HG02981 (cell line): ENCODE data around the gene FOS.

Experiments used
- ATAC-seq: cut with Tn5 transposase; IDR thresholded peaks from one replicate; pipeline ENCODE4 v1.9.1; 2021; ENCODE audit warnings: mild to moderate bottlenecking, moderate library complexity; ENCODE audit not compliant: unreplicated experiment

Gene FOS

DNA sequence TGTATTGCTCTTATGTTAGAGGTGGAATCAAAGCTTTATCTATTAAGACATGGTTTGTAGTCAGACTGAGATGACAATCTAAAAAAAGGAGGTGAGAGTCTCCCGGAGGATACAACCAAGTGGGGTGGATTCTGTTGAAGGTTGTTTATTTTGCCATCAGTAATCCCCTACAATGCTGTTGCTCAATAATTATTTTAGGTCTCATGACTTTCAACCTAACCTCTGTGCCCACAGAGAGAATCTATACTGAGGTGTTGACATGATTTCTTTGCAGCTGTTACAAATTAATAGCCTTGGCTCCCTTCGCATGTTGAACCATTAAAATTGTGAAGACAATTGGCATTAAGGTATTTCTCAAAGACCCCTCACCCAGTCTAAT lies 28.7 kb upstream of the FOS start:
- peak; percentile 27 for ATAC-seq

DNA sequence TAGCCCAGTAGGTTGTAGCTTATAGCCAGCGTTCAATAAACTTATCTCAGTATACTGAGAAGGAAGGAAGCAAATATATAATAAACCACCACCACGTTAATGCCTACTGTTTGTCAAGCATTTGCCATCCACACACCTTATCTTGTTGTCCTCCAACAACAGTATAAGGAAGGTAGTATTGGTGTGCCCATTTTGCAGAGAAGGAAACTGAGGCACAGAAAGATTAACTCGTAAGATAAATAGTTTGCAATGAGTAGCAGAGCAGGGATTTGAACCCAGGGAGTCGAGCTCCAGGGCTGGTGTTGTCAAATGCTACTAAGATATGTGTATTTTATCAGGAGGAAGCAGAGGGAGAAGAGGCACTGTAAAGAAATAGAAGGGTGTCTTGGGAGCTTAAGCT lies 27.8 kb upstream of the FOS start:
- ATAC-seq = no peak

DNA sequence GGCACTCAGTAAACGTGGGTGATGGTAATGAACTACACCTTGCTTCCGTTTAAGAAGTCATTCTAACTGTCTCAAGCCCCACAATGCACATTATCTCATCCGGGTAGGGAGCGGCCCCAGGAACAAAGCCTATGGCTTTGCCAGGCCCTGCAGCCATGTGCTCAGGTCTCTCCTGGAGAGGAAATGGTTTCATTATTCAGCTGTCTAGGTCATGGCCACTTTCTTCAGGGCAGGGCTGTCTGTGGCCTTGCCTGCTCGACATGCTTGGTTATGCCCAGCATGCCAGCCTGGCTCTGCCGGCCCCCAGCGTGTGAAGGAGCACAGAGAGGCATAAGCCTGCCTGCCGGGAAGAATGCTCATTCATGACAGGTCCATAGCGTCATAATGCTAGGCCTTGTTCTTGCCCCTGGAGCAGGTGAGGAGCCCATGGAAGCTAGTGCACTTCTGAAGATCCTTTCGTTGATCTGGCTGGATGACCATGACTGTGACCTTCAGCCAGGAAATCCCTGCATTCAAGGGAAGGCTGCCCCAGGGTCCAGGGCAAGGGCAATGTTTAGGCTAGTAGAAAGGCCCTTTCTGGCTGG lies 26.3 kb upstream of the FOS start:
- no peak for ATAC-seq

DNA sequence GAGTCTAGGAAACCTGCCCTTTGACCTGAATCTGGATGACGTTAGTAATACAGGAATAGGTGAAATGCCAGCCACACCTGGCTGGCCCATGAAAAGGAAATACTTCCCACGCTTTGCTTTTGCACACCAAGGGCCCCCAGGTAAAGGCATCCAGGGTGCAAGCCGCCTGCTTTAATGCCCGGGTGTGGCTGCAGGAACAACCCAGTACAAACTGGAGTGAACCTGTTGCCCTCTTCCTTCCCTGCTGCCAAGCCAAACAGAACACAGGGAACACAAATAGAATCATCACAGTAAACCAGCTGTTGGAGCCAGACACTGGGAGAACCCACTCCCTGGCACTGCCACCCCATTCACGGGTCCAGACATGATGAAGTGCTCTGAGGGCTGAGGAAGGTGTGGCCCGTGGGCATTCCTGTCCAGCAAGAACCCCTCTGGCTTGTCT lies 24.2 kb upstream of the FOS start:
- no peak for ATAC-seq

DNA sequence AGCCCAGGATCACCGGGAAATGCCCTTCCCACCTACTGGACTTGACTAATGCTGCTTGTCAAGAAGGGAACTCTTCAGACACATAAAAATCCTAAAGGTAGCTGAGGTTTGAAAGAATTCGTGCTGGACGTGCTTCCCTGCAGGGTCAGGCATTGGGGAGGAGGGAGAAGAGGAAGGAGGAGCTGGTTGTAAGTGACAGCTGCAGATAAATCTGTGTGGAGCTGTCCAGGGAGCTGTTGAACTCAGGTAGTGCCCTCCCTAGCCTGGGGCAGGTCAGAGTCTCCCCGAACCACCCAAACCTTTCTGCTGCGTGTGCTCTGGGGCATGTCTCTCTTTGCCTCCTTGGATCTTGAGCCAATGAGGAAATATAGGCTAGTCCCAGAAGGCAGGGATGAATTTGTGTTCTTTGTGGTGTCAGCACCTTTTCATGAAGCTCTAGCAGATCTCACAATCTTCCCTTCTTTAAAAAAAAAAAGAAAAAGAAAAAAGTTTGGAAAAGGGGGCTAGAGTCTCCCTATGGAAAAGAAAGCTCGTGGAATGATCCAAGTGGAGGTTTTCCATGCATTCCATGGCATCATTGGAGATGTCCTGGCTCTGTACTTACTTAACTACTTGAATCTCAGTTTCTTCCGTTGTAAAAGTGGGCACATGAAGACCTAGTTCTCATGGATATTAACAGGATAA lies 23.6 kb upstream of the FOS start:
- no peak for ATAC-seq

DNA sequence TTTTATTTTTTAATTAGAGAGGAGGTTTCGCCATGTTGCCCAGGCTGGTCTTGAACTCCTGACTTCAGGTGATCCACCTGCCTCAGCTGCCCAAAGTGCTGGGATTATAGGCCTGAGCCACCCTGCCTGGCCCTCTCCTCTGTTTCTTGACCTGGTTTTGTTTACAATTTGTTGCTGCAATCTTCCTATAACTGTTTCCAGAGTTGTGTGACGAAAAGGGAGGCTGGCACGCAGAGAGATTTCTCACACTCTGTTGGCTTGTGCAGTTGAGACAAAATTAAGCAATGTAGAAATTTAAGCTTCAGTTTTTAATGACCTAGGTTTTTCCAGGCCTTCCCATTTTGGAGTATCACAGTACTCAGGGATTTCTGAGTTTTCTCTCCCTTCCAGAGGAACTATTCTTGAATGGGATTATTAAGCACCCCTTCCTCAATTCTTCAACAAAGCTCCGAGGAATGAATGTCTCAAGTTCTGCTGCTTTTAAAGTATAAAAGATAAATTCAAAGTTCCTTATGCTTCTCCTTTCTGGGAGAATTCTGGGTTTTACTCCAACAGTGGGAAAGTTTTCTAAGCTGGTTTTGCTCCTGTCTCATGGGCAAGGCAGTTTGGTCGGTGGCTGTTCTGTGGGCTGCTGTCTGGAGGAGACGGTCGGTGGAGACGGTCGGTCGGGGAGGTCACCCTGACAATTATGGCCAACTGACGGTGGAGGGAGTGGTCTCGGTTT lies 20.4 kb upstream of the FOS start:
- ATAC-seq = peak; percentile 19

DNA sequence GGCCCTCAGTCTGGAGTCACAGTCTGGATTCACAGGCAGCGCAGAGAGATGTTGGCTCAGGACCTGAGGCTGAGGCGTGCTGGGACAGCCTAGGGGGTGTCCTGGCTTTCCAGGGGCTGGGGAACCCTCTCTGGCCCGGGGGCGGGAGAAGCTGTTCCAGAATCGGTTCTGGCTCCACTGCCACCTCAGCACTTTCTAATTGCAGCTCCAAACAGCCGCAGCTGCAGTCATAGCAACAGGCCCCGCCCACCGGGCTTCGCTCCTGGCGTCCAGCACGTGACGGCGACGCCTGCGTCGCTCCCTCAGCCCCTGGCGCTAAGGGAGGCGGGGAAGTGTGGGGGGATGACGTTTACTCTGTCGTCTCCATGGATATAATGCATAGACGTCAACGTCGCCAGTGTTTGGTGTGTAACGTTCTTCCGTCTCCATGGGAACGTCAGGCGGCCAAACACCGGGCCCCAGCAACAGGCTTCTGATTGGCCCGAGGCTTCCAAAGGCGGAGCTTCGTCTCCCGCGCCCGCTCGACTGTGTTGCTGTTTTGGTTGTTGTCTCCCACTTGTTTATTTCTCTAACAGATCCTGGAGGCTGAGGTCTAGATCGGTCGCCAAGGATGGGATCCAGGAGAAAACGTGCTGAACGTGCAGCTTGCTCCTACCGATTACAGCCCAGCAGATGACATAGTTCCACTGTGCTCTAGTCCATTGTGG lies 19.7 kb upstream of the FOS start:
- ATAC-seq = peak; percentile 95

DNA sequence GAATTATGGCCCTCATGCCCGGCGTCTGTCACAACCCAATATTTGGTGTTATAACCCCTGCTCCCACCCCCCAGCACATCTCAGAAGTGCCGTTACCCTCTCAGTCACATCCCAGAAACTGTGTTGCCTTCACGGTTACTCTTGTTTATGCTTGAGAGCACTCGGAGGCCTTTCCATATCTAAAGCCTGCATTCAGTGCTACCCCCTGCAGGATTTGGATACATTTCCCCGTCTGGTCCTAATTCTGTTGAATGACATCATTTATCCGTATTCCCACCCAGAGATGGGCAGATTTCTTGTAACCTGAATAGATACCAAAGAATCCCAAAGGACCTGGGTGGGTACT lies 19.1 kb upstream of the FOS start:
- ATAC-seq = no peak

DNA sequence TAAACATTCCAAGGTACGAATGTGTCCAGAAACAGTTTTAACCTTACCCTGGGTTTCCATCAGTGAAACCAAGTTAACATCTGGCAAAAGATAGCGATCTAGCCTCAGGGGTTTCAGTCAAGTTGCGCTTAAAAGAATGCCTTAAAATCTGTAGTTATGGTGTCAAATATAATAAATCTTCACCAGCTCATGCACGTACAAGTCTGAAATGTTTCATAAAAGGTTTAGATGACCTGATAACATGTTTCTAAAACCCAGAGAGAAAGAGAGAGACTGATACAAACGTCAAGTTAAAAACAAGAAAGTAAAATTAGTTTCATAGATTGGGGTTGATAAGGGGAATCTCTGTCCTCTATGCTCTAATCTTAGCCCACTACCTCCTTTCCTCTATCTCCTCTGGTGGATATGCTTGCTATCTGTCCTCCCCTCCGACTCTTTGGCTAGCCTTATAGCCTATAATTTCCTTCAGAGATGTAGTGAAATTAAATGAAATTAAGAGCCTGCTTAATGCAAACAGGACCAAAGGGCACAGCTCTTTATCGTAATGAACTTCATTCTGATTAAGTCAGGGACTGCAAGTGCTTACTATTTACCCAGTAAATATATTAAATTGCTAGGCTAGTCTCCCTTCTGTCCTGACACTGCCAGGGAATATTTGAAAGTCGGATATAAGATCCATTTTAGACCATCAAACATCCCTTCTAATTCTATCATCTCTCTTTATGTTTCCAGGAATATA lies 18.4 kb upstream of the FOS start:
- ATAC-seq = no peak

DNA sequence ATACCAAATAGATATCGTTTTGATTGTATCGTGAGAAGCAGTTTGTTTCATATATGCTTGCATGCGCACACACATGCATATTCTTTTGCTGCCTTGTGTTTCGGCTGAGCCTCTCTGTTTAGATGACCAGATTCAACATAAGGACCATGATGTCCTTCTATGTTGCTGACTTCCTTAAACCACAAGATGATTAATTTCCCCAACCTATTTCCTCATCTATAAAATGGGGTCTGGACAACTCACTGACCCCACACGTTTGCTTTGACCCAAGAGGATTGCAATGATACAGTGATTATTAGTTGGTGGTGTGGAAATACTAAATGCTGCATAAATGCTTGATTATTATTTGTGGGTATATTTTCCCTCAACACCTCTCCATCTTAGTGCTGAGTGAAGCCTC lies 16.8 kb upstream of the FOS start:
- no peak for ATAC-seq

DNA sequence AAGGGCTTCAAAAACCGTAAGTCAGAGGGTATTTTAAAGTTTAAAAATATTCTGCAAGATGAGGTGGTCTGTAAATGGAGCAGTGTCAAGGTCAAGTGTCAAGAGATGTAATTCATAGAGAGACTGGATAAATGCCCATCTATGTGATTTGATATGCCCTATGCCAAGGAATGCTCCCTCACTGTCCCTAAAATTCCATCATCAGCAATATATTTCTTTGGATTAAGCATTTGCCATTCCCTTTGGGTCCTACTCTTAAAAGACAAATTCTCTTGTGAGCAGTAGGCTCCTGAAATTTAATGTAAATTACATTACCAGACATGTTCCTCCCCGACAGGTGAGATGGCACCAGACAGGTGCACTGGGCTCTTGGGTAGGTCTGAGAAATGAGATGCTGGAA lies 16.0 kb upstream of the FOS start:
- no peak for ATAC-seq

DNA sequence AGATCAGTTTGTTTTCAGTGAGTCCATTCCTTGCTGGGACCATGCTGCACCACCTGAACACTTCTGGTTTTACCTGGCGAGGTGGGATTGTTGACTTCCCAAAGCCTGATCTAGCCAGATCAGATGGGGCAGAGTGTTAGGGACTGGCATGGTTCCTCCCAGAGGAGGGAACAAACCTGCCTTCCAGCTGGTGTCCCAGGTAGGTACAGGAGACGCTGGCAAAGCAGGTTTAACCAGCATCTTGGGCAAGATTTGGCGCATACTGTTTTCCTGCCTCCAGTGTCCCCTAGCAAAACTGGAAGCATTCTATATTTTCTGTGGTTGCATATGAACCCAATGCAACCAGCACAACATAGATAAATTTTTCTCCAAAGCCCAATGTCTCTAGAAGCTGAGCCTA lies 14.6 kb upstream of the FOS start:
- no peak for ATAC-seq

DNA sequence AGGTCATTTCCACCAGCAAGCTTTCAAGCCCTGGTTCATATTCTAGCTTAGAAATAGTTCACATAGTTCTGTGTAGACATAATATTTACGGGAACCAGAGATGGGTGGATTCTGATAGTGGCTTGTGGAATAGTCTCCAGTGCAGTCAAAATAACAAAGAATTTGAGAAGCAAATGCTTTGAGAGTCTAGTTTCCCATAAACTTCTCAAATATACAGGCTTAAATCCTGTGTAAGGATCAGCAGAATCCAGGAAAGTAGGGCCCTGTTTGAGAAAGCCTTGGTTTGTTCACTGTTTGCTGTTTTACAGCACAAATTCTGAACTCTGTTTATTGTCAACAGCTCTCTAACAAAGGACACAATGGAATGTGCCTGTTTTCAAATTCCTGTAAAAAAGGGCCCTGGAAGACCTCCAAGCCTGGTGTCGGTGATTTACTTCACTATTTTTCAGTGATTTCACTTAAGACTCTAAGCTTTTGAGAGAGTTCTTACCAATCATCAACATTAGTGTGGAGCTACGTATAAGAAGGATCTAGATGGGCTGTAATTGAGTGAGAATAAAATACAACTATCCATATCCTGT lies 11.4 kb upstream of the FOS start:
- ATAC-seq = no peak

DNA sequence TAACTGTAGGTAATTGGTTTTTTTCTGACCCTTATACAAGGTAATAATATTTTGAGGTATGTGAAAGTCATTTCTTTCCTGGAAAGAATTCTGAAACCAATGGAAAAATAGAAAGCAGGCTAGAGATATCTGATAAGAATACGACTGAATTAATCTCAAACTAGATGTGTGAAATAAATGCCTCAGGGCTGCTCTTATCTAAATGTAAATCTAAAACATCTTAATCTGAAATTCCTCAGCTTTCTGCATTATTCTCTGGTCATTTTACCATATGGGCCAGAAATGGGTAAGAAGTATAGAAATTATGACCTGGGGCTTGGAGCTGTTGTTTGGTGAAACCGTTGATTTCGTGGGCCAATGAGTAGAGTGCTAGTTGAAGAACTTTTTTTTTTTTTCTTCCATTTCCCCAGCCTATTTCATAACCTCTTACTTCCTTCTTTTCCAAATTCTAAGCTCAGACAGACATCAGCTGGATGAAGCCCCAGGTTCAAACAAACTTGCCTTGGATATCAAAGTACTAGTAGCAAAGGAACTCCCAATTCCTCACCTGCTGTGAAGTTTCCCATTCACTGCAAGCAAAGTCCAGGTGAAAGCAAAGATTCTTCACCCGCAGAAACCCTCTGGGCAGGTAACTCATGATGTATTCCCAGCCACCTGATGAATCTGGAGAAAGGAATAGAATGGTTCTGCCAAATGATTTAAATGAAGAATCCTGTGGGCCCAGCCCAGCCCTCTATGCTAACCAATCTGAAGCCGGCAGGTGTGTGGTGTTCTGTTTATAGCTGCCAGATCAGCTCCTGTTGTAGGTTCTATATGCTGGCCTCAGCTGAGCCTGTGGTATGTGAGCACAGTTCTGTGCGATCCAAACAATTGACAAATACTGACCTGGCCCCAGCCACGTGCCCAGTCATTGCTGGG lies 9.7 kb upstream of the FOS start:
- ATAC-seq = no peak

DNA sequence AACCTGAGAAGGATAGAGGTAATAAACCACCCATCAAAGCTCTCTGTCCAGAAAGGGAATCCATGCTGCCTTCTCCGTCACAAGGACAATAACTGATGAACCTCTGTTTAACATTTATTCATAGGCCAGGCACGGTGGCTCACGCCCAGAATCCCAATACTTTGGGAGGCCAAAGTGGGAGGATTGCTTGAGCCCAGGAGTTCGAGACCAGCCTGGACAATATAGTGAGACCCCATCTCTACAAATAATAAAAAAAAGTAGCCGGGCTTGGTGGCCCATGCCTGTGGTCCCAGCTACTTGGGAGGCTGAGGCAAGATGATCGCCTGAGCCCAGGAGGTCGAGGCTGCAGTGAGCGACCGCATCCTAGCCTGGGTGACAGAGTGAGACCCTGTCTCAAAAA lies 7.1 kb upstream of the FOS start:
- ATAC-seq = no peak

DNA sequence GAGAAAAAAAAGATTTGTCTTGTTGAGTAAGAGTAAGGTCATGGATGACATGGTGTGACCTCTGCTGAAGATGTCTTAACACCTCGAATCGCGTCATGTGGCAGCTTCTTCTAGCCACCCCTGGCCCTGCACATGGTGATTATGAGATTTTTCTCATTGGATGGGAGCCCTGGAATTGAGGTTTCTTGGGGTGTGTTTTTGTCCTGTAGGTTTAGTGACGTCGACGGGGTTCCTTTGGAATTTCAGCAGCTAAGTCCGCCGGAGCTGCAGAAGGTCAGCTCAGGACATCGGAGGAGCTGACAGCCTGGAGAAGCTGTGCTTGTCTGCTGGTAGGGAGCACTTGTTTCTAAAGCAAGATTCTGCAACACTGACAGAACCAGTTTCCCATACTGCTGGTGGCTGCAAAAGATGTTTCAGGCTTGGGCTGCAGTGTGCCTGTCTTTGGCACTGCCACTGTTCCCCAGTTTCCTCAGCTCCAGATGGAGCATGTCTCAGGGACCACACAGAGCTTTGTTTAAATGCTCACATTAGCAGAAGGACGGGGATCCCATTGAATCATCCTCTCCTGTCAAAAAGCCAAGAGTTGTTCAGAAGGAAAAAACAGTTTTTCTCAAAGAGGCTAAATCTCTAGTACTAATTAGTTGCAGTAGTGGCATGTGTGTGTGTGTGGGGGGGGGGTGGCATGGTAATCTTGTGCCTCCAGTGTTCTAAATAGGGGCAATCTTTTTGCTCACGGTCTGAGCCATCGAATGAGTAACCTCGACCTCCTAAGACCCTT lies 5.2 kb upstream of the FOS start:
- no peak for ATAC-seq

DNA sequence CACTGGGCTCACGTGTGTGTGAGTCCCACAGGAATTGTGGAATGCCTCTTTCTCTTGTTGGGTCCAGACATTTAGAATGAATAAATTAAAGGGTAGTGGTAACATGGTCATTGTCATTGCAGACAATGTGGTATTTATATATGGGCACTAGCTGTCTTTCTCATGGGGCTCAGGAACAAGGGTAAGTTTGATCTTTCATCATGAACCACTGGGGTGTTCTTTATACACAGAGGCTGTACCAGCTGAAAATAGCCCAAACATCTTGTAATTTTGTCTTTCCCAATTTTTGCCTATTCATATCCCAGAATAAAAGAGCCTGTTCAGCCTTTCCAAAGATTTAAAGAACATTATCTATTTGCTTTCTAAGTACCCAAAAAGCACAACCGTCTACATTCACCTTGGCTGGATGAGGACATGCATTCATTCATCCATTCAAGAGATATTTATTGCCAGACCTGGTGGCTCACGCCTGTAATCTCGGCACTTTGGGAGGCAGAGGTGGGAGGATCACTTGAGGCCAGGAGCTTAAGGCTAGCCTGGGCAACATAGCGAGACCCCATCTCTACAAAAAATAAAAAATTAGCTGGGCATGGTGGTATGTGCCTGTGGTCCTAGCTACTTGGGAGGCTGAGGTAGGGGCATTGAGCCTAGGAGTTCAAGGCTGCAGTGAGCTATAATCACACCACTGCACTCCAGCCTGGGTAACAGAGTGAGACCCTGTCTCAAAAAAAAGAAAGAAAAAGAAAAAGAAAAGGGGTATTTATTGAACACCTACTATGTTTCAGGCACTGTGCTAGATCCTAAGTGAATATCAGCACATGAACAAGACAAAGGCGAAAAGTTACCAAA lies 4.4 kb upstream of the FOS start:
- no peak for ATAC-seq

DNA sequence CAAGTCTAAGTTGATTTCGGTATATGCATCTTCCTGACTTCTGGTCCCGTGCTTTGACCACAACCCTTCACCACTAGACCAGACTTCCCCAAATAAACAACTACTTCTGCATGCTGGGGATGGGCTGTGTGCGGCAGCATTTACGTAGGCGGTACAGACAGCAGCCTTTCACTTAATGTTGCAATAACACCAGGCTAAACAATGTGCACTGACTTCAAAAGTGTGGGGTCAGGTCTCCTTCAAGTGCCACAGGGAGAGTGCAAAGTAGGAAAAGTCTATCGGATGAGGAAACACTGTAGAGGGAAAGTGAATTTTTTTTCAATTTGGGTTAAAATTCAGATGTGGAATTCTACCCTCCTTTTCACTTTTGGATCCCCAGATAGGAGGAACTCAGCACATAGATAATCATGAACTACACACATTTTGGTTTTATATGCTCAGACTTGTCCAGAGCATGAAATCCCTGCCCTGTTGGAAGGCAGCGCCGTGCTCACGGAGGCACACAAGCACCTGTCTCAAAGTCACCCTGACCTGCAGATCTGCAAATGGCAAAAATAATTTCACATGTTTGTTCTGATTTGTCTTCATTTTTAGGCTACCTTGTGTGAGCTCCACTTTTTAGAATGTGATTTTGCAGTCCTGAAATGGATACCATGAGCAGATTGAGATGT lies 3.6 kb upstream of the FOS start:
- ATAC-seq = no peak
